ENCODE results near the gene NPAS4.
"Not testable (repeated sequence)": the region's sequence is repeated elsewhere in the genome, so short reads cannot be mapped to it uniquely, and the experiment has no call there.

NPAS4 gene

DNA sequence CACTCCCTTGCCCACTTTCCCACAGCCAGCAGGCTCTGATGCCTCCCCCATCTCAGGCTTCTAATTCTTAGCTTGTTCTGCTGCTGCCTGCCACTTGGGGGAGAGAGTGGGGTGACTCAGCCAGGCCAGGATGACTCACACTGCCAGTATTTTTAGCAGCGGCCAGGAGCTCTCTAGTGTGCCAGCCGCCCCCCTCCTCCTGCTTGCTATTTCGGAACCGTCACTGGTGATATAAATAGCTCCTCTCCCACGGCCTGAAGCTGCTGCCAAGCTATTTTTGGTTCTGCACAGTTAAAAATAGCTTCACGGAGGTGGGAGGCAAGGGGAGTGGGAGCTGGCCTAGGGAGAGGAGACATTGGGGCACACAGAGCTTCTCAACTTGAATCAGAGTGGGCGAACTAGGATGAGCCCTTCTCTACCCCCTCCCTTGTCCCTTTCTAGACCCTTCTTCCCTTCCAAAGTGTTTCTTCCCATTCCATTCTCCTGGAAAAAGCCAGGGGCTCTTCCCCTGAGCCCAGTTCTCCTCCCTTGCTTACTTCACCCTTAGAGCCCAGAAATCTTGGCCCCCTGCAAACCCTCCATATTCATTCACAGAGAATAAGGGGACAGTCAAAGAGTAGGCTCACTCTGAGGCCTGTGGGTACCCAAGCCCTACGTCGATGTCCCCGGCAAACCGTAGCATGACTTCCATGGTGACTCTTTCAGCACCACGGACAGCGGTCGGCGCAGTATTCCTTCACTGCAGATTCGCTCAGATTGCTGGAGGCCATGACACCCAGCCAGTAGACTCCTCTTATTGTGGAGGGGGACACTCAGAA is 2.5 kb upstream of the NPAS4 start:
- peak; percentile 97 for DNase-seq

DNA sequence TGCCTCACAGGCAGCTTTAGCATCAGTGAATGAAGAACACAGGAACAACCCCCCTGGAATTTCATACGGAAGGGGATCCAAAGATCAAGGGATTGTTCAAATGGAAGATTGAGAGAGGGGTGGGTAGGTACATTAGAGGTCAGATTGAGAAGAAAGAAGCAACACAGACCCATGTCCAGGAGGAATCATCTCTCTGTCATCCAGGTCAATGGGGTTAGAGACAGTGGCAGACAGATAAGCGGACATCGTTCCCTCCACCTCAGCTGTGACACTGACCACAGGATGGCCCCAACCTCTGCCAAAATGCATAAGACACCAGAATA is 1.9 kb upstream of the NPAS4 start:
- DNase-seq, result no peak

DNA sequence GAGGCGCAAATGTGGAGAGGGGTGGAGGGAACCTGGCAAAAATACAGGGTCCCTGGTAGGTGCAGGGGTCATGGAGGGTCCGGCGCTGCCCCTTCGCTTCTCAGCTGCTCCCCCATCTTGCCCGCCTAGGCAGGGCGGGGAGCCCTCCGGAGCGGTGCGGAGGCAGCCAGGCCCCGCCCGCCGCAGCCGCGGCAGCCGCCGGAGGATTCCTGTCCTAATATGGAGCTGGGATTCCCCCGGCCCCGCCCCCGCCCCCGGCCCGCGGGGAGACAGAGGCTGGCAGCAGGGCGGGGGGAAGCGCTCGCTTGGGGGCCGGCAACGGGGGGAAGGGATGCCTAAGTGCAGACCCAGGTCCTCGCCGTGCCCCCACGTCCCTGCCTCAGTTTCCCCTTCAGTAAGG is 1.0 kb upstream of the NPAS4 start:
- DNase-seq, result no peak

GRCh38 chr11:66421492-66422205 is 814 bp downstream of the NPAS4 start:
- DNase-seq, result peak; percentile 87

GRCh38 chr11:66426314-66426713 is 5.5 kb downstream of the NPAS4 start:
- DNase-seq, result no peak

DNA sequence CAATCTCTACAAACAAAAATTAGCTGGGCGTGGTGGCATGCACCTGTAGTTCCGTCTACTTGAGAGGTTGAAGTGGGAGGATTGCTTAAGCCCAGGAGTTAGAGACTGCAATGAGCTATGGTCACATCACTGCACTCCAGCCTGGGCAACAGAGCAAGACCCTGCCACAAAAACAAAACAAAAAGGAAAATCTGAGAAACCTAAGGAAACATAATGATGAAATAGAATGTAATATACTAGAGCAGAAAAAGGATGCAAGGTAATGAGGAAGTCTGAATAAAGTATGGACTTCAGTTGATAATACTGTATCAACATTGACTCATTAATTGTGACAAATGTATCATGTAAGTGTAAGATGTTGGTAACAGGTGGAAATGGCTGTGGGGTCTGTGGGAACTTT is 8.1 kb downstream of the NPAS4 start:
- no peak for DNase-seq

- peak; percentile 65 for DNase-seq
Observed at GRCh38 chr11:66429983-66430602, 9.3 kb downstream of the NPAS4 start.

DNA sequence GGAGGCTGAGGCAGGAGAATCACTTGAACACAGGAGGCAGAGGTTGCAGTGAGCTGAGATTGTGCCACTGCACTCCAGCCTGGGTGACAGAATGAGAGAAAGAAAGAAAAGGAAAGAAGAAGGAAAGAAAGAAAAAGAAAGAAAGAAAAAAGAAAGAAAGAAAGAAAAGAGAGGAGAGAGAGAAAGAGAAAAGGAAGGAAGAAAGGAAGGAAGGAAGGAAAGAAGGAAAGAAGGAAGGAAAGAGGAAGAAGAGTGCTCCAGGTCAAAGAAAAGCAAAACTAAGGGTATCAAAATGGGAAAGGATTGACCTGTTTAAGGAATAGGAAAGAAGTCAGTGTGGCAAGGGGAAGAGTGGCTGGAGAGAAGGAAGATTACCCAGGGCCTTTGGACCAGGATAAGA is 10.5 kb downstream of the NPAS4 start:
- not testable (repeated sequence) for DNase-seq

- not testable (repeated sequence) for DNase-seq
Observed at GRCh38 chr11:66431871-66432329, 11.1 kb downstream of the NPAS4 start.

DNA sequence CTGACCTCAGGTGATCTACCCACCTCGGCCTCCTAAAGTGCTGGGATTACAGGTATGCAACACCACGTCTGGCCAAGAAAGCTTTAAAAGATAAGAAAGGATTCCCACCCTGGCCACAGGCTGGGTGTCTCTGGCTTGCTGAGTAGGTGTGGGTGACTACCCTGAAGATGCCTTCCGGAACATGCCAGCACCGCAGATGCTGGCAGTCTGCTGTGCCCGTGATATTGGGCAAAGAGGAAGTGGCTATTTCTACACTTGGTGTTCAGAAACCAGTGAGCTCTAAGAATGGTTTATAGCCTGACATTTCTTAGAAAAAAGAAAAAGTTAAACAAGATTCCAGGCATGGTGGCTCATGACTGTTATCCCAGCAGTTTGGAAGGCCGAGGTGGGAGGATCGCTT is 11.8 kb downstream of the NPAS4 start:
- DNase-seq, result no peak

DNA sequence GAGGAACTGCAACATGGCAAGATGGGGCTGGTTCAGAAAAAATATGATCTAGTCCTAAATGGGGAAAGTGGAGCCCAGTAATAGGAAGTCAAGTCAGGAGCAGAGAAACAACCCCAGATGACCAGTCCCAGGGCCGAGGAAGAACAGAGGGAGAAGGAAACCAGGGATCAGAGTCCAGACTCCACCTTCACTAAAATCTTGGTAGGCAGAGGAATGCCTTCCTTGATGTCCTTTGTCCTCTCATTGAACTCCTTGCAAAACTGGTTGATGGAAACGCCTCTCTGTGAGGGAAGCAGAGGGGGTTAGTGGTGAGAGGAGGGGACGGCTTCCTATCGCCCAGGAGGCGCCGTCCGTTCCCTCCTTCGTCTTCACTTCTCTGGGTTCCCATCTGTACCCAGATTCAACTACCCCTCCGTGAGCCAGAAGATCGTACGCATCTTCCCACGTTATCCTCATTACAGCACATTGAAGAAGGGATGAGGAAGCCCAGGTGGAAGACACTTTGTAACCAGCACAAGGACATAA is 17.2 kb downstream of the NPAS4 start:
- DNase-seq, result no peak

- DNase-seq, result peak; percentile 91
Observed at GRCh38 chr11:66438504-66439466, 17.9 kb downstream of the NPAS4 start, which contains the start of gene MRPL11. MRPL11 (minus strand) TSS chr11:66438848; CDS start chr11:66438754, 94 bp downstream.

- DNase-seq, result not testable (repeated sequence)
Observed at GRCh38 chr11:66440101-66440939, 19.5 kb downstream of the NPAS4 start.

DNA sequence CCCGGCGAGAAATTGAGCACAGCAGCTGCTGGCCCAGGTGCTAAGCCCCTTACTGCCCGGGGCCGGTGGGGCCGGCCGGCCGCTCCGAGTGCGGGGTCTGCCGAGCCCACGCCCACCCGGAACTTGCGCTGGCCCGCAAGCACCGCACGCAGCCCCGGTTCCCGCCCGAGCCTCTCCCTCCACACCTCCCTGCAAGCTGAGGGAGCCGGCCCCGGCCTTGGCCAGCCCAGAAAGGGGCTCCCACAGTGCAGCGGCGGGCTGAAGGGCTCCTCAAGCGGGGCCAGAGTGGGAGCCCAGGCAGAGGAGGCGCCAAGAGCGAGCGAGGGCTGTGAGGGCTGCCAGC is 20.1 kb downstream of the NPAS4 start:
- DNase-seq, result not testable (repeated sequence)

GRCh38 chr11:66443602-66444001 is 22.8 kb downstream of the NPAS4 start:
- DNase-seq, result peak; percentile 82

DNA sequence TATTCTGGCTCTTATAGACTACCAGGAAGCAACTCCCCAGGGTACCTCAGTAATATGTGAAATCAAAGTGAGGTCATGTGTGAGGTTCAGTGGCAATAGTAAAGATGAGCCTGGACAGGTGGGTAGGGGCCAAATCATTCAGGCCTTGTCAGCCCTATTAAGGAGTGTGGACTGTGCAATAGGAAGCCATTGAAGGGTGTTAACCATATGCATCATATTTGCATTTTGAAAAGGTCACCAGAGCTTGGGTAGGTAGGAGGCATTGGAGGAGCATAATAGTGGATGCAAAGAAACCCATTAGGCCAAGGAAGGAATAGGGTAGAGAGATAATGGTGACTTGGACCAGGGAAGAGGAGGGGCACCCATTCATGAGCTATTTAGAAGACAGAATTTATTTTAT is 26.2 kb downstream of the NPAS4 start:
- no peak for DNase-seq

DNA sequence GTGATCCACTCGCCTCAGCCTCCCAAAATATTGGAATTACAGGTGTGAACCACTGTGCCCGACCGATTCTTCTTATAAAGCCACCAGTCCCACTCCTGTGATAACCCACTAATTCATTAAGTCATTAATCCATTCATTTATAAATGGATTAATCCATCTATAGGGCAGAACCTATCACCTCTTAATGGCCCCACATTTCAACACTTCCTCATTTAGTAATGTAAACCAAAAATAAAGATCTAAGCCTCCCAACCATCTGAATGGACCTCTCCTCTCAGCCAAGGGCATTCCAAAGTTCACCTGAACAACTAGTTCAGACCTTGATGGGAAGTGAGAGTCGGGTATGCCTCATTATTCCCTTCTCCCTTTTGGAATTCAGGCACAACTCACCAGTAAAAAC is 27.7 kb downstream of the NPAS4 start:
- DNase-seq, result no peak

DNA sequence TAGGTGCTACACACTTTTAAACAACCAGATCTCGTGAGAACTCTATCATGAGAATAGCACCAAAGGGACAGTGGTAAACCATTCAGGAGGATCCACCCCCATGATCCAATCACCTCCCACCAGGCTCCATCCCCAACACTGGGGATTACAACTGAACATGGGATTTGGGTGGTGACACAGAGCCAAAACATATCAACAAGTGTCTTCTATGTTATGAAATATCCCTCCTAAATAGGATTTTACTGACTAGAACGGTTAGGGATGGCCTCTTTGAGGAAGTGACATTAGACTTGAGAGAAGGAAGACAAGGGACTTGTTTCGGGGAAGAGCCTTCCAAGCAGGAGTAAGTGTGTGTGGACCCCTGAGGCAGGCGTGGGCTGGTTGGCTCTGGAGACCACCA is 29.7 kb downstream of the NPAS4 start:
- DNase-seq, result no peak

DNA sequence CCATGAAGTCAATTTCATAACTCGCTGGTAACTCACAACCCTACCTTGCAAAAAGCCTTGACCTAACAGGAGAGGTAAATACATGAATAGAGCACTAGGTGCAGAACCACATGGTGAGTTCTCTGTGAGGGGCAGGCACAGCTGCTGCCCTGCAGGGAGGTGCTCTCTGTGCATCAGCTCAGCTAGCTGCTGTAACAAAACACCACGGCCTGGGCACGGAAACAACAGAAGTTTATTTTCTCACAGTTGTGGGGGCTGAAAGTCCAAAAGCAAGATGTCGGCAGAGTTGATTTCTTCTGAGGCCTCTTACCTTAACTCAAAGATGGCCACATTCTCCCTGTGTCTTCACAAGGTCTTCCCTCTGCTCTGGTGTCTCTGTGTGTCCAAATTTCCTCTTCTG is 30.8 kb downstream of the NPAS4 start:
- no peak for DNase-seq

DNA sequence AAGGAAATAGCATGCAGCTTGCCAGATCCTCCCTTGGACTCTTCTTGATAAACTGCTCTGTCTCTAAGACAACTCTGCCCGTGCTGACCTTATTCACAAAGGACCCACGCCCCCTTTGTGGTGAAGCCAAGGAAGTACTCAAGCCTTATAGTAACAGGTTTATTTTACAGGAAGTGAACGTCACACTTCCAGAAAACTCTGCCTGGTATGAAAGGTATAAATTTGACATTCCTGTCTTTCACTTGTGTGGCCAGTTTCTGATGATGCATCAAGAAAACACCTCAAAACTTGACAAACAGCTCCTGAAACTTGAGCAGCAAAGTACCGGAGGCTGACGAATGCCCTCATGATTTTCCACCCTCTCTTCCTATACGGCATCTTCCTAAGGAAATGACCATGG is 33.4 kb downstream of the NPAS4 start:
- DNase-seq, result no peak

DNA sequence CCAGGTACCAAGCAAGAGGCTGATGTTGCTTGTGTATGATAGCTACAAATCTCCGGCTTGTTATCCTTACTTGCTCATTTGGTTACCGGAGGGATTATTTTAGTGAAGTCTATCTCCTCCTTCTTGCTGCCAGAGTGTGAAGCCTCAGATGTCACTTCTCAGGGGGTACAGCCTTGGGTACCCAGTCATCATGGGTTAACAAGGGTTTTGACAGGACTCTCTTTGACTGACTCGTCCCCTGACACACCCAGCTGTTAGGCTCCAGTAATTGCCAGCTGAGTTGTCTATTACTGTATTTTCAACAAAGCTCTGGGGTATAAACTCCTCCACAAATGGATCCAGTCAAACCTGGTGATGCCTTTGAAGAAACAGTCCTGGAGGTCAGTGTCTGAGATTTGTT is 34.0 kb downstream of the NPAS4 start:
- DNase-seq, result no peak
